Hepatocyte (in vitro differentiated cells): Measurements from ENCODE around the gene CTRB2. TPM values are rescaled to one million over a fixed set of nuclear protein-coding genes. Genes with fewer than 3 reads are reported as not detected.

Source experiments
- DNase-seq: peaks from one replicate; pipeline ENCODE4 v3.0.0-alpha.2; 2016; ENCODE audit warnings: low spot score
- H2AFZ ChIP-seq: fragments of 200-600 bp; sonication (generic); 2 replicates; pipeline ENCODE4 v1.6.0; 2016; ENCODE audit warnings: antibody characterized with exemption, mild to moderate bottlenecking
- H3K27ac ChIP-seq: fragments of 200-600 bp; sonication (generic); 2 replicates; pipeline ENCODE4 v1.5.1; 2016; ENCODE audit warnings: mild to moderate bottlenecking
- H3K27me3 ChIP-seq: fragments of 200-600 bp; sonication (generic); 2 replicates; pipeline ENCODE4 v1.6.1; 2016
- H3K36me3 ChIP-seq: fragments of 200-600 bp; sonication (generic); replicated peaks from 2 replicates; pipeline ENCODE4 v1.5.1; 2016; ENCODE audit warnings: low read depth; ENCODE audit not compliant: insufficient read depth
- H3K4me1 ChIP-seq: fragments of 200-600 bp; sonication (generic); 2 replicates; pipeline ENCODE4 v1.5.1; 2016; ENCODE audit warnings: mild to moderate bottlenecking, moderate library complexity; ENCODE audit not compliant: insufficient read depth
- H3K4me2 ChIP-seq: fragments of 200-600 bp; sonication (generic); 2 replicates; pipeline ENCODE4 v1.6.0; 2016
- H3K4me3 ChIP-seq: fragments of 200-600 bp; sonication (generic); 2 replicates; pipeline ENCODE4 v1.5.1; 2016; ENCODE audit warnings: mild to moderate bottlenecking
- H3K79me2 ChIP-seq: fragments of 200-600 bp; sonication (generic); 2 replicates; pipeline ENCODE4 v1.6.0; 2017; ENCODE audit warnings: mild to moderate bottlenecking
- H3K9me2 ChIP-seq: fragments of 200-600 bp; sonication (generic); replicated peaks from 2 replicates; pipeline ENCODE4 v1.6.0; 2017; ENCODE audit warnings: mild to moderate bottlenecking; ENCODE audit not compliant: insufficient read depth
- H3K9me3 ChIP-seq: fragments of 200-600 bp; sonication (generic); 2 replicates; pipeline ENCODE4 v1.5.1; 2016; ENCODE audit warnings: low read depth, mild to moderate bottlenecking
- H4K20me1 ChIP-seq: fragments of 200-600 bp; sonication (generic); 2 replicates; pipeline ENCODE4 v1.6.0; 2016; ENCODE audit warnings: mild to moderate bottlenecking; ENCODE audit not compliant: insufficient read depth, poor library complexity, severe bottlenecking
- CTCF ChIP-seq: fragments of 200-600 bp; sonication (generic); IDR thresholded peaks from 2 replicates; pipeline ENCODE4 v1.5.1; 2016; ENCODE audit warnings: antibody characterized with exemption, mild to moderate bottlenecking; ENCODE audit not compliant: poor library complexity
- EZH2 ChIP-seq: fragments of 200-600 bp; sonication (generic); IDR thresholded peaks from 2 replicates; pipeline ENCODE4 v1.6.1; 2016; ENCODE audit warnings: antibody characterized with exemption, mild to moderate bottlenecking, borderline replicate concordance
- EZH2phosphoT487 ChIP-seq: fragments of 200-600 bp; sonication (generic); IDR thresholded peaks from one replicate; pipeline ENCODE4 v1.6.1; 2018; ENCODE audit warnings: antibody characterized with exemption, mild to moderate bottlenecking, low read depth, moderate library complexity; ENCODE audit not compliant: unreplicated experiment, severe bottlenecking
- WGBS: methylation state at CpG from one replicate; pipeline ENCODE4 v1.1.6; 2016; ENCODE audit warnings: low lambda C conversion rate; ENCODE audit errors: missing lambda C conversion rate; 5-methylcytosine and 5-hydroxymethylcytosine counted together
- polyA plus RNA-seq: library from polyadenylated mRNA; unstranded; fragments of >200 nt; fragmentation: Nextera tagmentation; extraction: Ambion mirVana; gene quantifications from 2 replicates; pipeline ENCODE4 v1.2.1, GENCODE V29; 2016
- total RNA-seq: library from RNA; depleted of rRNA; stranded (reverse); fragments of >200 nt; gene quantifications from 2 replicates; pipeline ENCODE4 v1.2.3, GENCODE V29; 2014

CTRB2 gene
- total and polyA plus RNA-seq, 2 experiments from 2014 or later, result 0.44 TPM; not detected in 1

- Histone ChIP-seq H3K36me3 (no peaks in the 10 kb centered on the region), H3K4me2 (no peak overlapping the region), H3K9me2 (no peaks in the 10 kb centered on the region), H3K79me2 (peaks cover 52% of the 10 kb centered on the region), H3K4me3 (no peak overlapping the region), H3K9me3 (no peaks in the 10 kb centered on the region), H3K27me3 (no peaks in the 10 kb centered on the region), H3K27ac (no peak overlapping the region), H3K4me1 (peaks cover 18% of the 10 kb centered on the region), H4K20me1 (peaks cover 27% of the 10 kb centered on the region), H2AFZ (no peak overlapping the region)
- TF ChIP-seq EZH2 (no peak), CTCF (no peak), EZH2phosphoT487 (no peak)
- WGBS, result 91% methylated on average over 47 of the region's 48 CpGs
- no peak for DNase-seq
These were observed 28.1 kb upstream of the CTRB2 start for GRCh38 chr16:75234856-75235696.

- Histone ChIP-seq H3K9me3 (no peaks in the 10 kb centered on the region), H3K79me2 (peaks cover 38% of the 10 kb centered on the region), H3K27ac (no peak overlapping the region), H4K20me1 (peaks cover 21% of the 10 kb centered on the region), H3K4me2 (no peak overlapping the region), H3K9me2 (no peaks in the 10 kb centered on the region), H3K27me3 (no peaks in the 10 kb centered on the region), H3K4me1 (peaks cover 9% of the 10 kb centered on the region), H3K4me3 (no peak overlapping the region), H3K36me3 (no peaks in the 10 kb centered on the region), H2AFZ (no peak overlapping the region)
- DNase-seq, result no peak
- TF ChIP-seq CTCF (no peak), EZH2 (no peak), EZH2phosphoT487 (no peak)
- WGBS, result 100% methylated on average over 4 of the region's 7 CpGs
These were observed 26.6 kb upstream of the CTRB2 start for GRCh38 chr16:75233611-75233938.

GRCh38 chr16:75231570-75231969, 24.6 kb upstream of the CTRB2 start:
- Histone ChIP-seq H3K36me3 (no peaks in the 10 kb centered on the region), H3K4me2 (no peak overlapping the region), H3K4me3 (no peak overlapping the region), H3K79me2 (peaks cover 20% of the 10 kb centered on the region), H4K20me1 (peaks cover 15% of the 10 kb centered on the region), H3K27ac (no peak overlapping the region), H2AFZ (no peak overlapping the region), H3K4me1 (no peaks in the 10 kb centered on the region), H3K9me2 (no peaks in the 10 kb centered on the region), H3K27me3 (no peaks in the 10 kb centered on the region), H3K9me3 (no peaks in the 10 kb centered on the region)
- TF ChIP-seq EZH2 (no peak), CTCF (no peak), EZH2phosphoT487 (no peak)
- DNase-seq, result no peak
- 83% methylated on average over 11 of the region's 11 CpGs for WGBS
